Sigmoid colon (tissue), 4 donors: ENCODE data around the gene CYP46A1.

Source experiments
- EP300 ChIP-seq, 4 donors: sonication (generic); formaldehyde crosslinking; IDR thresholded peaks; one replicate each; pipeline ENCODE4 v1.6.1; 2017; ENCODE audit warnings: antibody characterized with exemption in 4 of 4
- POLR2AphosphoS5 ChIP-seq, 4 donors: sonication (generic); formaldehyde crosslinking; IDR thresholded peaks; one replicate each; pipeline ENCODE4 v1.6.1; 2017; ENCODE audit warnings: antibody characterized with exemption in 4 of 4
- TF ChIP-seq, protein P1 (sequence below), 4 experiments: fragments of 450-650 bp in 3 of 4; fragments of 200-600 bp in 1 of 4; IDR thresholded peaks; one replicate each; pipeline ENCODE4 v1.5.1; 2016 to 2019; ENCODE audit warnings: antibody characterized with exemption in 4 of 4, mild to moderate bottlenecking in 3 of 4, moderate library complexity in 2 of 4

DNA sequence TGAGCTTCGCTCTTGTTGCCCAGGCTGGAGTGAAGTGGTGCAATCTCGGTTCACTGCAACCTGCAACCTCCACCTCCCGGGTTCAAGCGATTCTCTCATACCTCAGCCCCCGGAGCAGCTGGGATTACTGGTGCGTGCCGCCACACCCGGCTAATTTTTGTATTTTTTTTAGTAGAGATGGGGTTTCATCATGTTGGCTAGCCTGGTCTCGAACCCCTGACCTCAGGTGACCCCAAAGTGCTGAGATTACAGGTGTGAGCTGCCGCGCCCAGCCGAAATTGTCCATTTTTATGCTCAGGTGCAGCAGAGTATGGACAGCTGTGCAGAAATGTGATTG is 19.2 kb upstream of the CYP46A1 start:
- TF ChIP-seq POLR2AphosphoS5 (IDR thresholded peaks at IDR 0.05) = no peak
- no peak for TF ChIP-seq EP300 (IDR thresholded peaks at IDR 0.05)
- TF ChIP-seq, protein P1, sequence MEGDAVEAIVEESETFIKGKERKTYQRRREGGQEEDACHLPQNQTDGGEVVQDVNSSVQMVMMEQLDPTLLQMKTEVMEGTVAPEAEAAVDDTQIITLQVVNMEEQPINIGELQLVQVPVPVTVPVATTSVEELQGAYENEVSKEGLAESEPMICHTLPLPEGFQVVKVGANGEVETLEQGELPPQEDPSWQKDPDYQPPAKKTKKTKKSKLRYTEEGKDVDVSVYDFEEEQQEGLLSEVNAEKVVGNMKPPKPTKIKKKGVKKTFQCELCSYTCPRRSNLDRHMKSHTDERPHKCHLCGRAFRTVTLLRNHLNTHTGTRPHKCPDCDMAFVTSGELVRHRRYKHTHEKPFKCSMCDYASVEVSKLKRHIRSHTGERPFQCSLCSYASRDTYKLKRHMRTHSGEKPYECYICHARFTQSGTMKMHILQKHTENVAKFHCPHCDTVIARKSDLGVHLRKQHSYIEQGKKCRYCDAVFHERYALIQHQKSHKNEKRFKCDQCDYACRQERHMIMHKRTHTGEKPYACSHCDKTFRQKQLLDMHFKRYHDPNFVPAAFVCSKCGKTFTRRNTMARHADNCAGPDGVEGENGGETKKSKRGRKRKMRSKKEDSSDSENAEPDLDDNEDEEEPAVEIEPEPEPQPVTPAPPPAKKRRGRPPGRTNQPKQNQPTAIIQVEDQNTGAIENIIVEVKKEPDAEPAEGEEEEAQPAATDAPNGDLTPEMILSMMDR (IDR thresholded peaks at IDR 0.05) = no peak
